Ovary (tissue), 3 donors: ENCODE results near the gene DNAJB1.

Experiments used
- EP300 ChIP-seq: sonication (generic); formaldehyde crosslinking; IDR thresholded peaks from one replicate; pipeline ENCODE4 v1.6.1; 2017; ENCODE audit warnings: antibody characterized with exemption
- POLR2A ChIP-seq: fragments of 450-650 bp; IDR thresholded peaks from one replicate; pipeline ENCODE4 v1.6.1; 2017; ENCODE audit warnings: antibody characterized with exemption, mild to moderate bottlenecking, moderate library complexity
- TF ChIP-seq, protein P1 (sequence below), 3 donors: fragments of 450-650 bp in 2 of 3; fragments of 200-600 bp in 1 of 3; IDR thresholded peaks; one replicate each; pipeline versions ENCODE4 v1.5.1 to v1.8.0; 2016 to 2022; ENCODE audit warnings: antibody characterized with exemption in 3 of 3, mild to moderate bottlenecking in 1 of 3
- donor health status: DM: no; HTN: no; CAD: no.

DNA sequence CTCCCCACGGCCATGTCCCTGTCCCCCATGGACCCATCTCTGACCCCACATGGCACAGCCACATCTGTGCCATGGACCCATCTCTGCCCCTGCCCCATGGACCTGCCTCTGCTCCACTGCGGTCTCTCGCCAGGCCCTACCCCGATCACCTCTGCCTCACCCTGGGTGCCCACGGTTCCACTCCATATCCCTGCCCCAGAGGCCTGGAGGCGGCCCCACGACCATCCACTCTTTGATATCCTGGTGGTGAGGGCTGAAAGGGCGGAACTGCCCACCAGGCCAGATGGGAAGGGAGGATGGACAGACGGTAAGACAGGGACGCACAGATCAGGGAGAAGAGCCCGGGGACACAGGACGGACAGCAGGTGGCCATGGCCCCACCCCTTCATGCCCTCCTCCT is 43.4 kb downstream of the DNAJB1 start:
- TF ChIP-seq, protein P1, sequence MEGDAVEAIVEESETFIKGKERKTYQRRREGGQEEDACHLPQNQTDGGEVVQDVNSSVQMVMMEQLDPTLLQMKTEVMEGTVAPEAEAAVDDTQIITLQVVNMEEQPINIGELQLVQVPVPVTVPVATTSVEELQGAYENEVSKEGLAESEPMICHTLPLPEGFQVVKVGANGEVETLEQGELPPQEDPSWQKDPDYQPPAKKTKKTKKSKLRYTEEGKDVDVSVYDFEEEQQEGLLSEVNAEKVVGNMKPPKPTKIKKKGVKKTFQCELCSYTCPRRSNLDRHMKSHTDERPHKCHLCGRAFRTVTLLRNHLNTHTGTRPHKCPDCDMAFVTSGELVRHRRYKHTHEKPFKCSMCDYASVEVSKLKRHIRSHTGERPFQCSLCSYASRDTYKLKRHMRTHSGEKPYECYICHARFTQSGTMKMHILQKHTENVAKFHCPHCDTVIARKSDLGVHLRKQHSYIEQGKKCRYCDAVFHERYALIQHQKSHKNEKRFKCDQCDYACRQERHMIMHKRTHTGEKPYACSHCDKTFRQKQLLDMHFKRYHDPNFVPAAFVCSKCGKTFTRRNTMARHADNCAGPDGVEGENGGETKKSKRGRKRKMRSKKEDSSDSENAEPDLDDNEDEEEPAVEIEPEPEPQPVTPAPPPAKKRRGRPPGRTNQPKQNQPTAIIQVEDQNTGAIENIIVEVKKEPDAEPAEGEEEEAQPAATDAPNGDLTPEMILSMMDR (IDR thresholded peaks at IDR 0.05), result no peak
- TF ChIP-seq POLR2A, result no peak
- TF ChIP-seq EP300, result no peak
